Astrocyte of the hippocampus (primary cell): ENCODE measurements around the gene ITGA11.
"Not testable (repeated sequence)": the region's sequence is repeated elsewhere in the genome, so short reads cannot be mapped to it uniquely, and the experiment has no call there.

Experiments
- DNase-seq: peaks from one replicate; pipeline ENCODE4 v3.0.0; 2011; ENCODE audit warnings: low read depth, low spot score

The ITGA11 gene

GRCh38 chr15:68411343-68411675, 20.7 kb downstream of the ITGA11 start:
- no peak for DNase-seq

DNA sequence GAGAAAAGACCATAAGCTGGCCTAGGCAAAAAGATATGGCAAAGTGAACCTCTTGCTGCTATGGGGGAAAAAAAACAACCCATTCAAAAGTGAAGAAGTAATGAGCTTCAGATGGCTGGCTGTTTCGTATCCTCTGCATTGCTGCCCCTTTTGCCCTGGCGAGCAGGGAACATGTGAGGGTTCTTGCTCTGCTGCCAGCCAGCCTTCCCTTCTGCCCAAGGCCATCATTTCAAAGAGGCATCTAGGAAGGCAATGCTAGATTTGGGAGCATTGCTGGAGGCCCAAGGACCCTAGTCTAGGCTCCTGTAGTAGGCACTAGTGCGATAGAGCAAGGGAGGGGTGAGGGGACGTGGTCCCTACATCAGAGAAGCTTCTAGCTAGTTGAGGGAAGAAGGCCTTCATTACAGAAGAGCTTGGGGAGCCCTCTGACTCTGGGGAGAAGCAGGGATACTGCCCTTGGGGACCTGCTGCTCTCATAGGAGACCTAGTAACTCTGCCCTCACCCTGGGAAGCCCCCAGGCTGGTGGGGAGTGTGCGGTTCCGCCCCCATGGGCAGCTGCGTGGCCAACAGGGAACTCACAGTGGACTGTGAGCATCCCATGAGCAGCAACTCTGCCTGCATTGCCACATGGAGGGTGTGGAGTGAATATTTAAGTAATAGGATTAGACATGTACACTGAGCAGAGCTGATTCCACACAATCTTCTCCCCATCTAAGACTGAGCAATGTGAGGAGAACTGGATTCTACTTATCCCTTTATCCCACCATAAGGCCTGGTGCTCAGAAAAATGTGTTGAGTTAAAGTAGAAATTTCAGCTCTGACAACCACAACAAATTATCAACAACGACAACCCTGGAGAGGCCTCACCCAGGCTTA, 21.3 kb downstream of the ITGA11 start:
- no peak for DNase-seq

GRCh38 chr15:68409736-68410370, 22.1 kb downstream of the ITGA11 start:
- no peak for DNase-seq

DNA sequence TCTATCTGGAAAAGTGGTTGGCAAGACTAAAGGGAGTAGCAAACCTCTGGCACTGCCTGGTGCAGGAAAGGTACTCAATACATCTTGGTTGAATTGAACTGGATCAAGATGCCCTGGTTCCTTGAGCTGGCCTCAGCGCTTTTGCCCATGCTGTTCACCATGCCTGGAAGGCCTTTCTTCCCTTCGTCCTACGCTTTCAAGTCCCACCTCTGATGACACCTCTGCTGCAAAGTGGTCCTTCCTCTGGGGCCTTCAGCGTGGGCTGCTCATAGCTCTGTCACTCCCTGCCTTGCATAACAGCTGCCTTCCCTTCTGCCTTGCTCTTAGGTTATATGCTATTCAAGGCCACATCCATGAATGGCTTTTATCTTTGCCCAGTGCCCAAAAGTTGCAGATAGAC, 23.0 kb downstream of the ITGA11 start:
- DNase-seq: no peak

- no peak for DNase-seq
Observed at GRCh38 chr15:68407886-68408881, 23.8 kb downstream of the ITGA11 start.

DNA sequence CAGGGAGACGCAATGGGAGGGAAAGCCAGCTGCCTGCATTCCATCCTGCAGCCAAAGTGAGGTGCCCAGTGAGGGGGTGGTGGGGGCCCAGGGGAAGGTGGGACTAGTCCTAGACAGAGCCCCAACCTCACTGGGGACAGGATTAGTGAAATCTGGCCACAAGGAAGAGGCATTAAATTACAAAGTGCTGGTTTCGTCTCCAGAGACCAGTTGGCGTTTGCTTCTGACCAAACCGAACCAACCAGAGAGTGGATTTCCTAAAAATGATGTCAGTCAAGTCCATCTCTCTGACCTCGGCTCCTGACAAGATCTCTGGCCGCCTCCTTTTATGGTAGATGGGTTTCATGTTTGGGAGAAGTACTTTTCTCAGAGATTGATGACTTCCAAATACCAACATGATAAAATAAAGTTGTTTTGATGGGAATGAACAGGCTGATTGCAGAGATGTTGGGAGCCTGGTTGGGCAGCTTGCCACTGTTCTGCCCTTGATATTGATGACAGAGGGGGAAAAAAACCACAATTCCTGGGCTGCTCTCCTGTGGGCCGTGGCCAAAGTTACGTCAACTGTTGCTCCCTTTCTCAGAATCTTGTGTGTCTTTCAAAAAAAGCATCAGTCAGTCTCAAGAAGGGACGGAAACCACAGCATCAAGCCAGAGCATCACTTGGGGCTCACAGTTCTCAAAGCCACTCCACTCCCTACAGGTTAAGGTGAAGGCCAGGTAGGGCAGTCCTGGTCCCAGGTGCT, 24.6 kb downstream of the ITGA11 start:
- DNase-seq: peak; percentile 85

GRCh38 chr15:68405378-68406250, 26.3 kb downstream of the ITGA11 start:
- no peak for DNase-seq

GRCh38 chr15:68404056-68404798, 27.7 kb downstream of the ITGA11 start:
- no peak for DNase-seq

GRCh38 chr15:68403161-68403941, 28.6 kb downstream of the ITGA11 start:
- DNase-seq: no peak

DNA sequence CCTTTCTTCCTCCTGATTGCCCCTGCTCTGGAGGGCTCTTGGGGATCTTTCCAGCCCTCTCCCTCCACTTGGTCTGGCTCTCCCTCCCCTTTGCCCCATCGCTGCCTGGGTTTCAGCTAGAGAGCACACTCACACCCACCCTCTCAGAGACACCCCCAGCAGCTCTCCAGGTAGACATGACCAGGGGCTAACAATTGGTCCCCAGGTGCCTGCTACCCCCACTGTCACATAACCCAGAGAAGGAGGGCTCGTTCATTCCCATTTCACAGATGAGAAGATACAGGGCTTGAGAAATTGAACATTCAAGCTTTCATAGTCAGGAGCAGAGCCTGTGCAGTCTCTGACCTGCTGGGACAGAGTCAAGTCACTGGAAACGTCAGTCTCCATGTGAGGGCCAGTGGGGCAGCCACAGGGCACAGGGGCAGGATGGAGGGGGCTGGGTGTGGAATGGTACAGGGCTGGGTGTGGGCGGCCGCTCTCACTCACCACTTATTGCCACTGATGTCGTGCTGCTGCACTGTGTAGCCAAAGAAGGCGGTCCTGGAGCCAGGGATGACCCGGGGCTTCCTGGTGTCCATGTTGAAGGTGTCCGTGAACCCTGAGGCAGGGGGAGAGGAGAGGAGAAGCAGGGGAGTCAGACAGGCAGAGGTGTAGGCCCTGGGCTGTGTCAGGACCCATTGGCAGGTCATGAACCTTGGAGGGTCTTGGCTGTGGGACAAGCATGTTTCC, 29.4 kb downstream of the ITGA11 start:
- DNase-seq: no peak

GRCh38 chr15:68401496-68402431, 30.2 kb downstream of the ITGA11 start:
- DNase-seq: no peak

- no peak for DNase-seq
Observed at GRCh38 chr15:68400066-68400456, 31.9 kb downstream of the ITGA11 start.

DNA sequence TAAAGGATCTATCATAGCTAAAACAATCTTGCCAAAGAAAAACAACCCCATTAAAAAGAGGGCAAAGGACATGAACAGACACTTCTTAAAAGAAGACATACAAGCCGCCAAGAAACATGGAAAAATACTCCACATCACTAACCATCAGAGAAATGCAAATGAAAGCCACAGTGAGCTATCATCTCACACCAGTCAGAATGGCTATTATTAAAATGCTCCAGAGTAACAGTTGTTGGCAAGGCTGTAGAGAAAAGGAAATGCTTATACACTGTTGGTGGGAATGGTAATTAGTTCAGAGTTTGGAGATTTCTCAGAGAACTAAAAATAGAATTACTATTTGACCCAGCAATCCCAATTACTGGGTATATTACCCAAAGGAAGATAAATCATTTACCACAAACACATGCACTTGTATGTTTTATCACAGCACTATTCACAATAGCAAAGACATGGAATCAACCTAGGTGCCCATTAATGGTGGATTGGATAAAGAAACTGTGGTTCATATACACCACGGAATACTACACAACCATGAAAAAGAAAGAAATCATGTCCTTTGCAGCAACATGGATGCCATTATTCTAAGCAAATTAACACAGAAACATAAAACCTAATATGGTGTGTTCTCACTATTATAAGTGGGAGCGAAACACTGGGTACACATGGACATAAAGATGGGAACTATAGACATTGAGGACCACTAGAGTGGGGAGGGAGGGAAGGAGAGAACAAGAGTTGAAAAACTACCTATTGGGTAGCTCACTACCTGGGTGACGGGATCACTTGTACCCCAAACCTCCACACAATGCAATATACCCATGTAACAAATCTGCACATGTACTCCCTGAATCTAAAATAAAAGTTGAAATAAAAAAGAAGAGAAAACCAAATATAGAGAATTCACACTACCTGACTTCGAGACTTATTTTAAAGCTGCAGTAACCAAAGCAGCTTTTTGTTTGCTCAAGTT, 32.6 kb downstream of the ITGA11 start:
- DNase-seq: no peak

GRCh38 chr15:68397999-68398398, 34.0 kb downstream of the ITGA11 start:
- not testable (repeated sequence) for DNase-seq

DNA sequence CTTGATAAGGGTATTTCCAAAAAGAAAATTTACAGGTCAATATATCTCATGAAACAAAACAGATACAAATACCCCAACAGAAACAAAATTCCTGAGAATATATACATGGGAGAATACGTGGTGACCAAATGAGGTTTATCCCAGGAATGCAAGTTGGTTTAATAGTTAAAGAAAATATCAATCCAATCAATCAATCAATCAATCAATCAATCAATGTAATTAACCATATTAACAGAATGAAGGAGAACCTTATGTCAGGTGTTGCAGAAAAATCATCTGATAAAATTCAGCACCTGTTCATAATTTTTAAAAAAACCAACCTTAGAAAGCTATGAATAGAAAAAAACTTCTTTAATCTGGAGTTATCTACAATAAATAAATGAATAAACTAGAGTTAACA, 35.9 kb downstream of the ITGA11 start:
- no peak for DNase-seq

DNA sequence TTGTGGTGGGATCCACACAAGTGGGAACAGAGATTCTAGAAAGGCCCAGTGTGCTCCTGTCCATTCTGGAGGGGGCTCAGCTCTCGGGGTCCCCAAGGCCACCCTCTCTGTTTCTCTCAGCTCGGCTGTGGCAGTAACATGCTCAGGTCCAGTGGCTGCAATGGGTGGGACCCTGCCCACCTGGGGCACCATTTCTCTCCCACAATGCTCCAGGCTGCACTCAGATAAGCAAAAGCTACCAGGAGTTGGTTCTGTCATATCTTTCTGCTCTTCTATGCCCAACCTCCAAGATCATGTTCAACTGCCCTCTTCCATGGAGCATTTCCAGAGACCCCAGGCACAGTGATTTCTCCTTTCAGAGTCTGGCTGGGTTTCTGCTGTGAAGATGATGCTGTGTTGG, 40.8 kb downstream of the ITGA11 start:
- no peak for DNase-seq
